Endodermal cell (in vitro differentiated cells): ENCODE measurements around the gene TRIM9. TPM values are rescaled to one million over a fixed set of nuclear protein-coding genes. Genes with fewer than 3 reads are reported as not detected.

Source experiments
- DNase-seq: peaks from one replicate; pipeline ENCODE4 v3.0.0-alpha.2; 2017
- H3K27ac ChIP-seq: 2 replicates; pipeline ENCODE4 v1.5.1; 2013; ENCODE audit warnings: mild to moderate bottlenecking, low read depth, low read length, moderate library complexity
- H3K27me3 ChIP-seq: 2 replicates; pipeline ENCODE4 v1.6.1; 2013; ENCODE audit warnings: mild to moderate bottlenecking, low read length, moderate library complexity; ENCODE audit not compliant: insufficient read depth, control insufficient read depth, poor library complexity, severe bottlenecking
- H3K36me3 ChIP-seq: 2 replicates; pipeline ENCODE4 v1.7.0; 2013; ENCODE audit warnings: mild to moderate bottlenecking, low read length, moderate library complexity; ENCODE audit not compliant: control insufficient read depth, insufficient read depth
- H3K4me1 ChIP-seq: one replicate; pipeline ENCODE4 v1.7.0; 2013; ENCODE audit warnings: low read length; ENCODE audit not compliant: control insufficient read depth, insufficient read depth
- H3K4me3 ChIP-seq: 2 replicates; pipeline ENCODE4 v1.5.1; 2013; ENCODE audit warnings: mild to moderate bottlenecking, low read length, moderate library complexity
- H3K9ac ChIP-seq: 2 replicates; pipeline ENCODE4 v1.6.1; 2013; ENCODE audit warnings: mild to moderate bottlenecking, low read length, moderate library complexity; ENCODE audit not compliant: poor library complexity, severe bottlenecking; ENCODE audit errors: extremely low read depth
- H3K9me3 ChIP-seq: 2 replicates; pipeline ENCODE4 v1.6.1; 2013; ENCODE audit warnings: mild to moderate bottlenecking, low read length, moderate library complexity; ENCODE audit not compliant: control insufficient read depth
- H3K27ac Mint-ChIP-seq: 2 replicates; pipeline ENCODE4 v1.8.0; 2020; ENCODE audit warnings: mixed read lengths
- H3K27me3 Mint-ChIP-seq: 2 replicates; pipeline ENCODE4 v1.8.0; 2021; ENCODE audit warnings: mild to moderate bottlenecking, mixed read lengths; ENCODE audit not compliant: insufficient read depth
- H3K36me3 Mint-ChIP-seq: 2 replicates; pipeline ENCODE4 v1.8.0; 2020; ENCODE audit warnings: low read depth, mixed read lengths
- H3K4me1 Mint-ChIP-seq: 2 replicates; pipeline ENCODE4 v1.8.0; 2020; ENCODE audit warnings: mixed read lengths
- H3K4me3 Mint-ChIP-seq: 2 replicates; pipeline ENCODE4 v1.8.0; 2020; ENCODE audit warnings: mild to moderate bottlenecking, moderate library complexity, mixed read lengths
- H3K9me3 Mint-ChIP-seq: 2 replicates; pipeline ENCODE4 v1.8.0; 2020; ENCODE audit warnings: mild to moderate bottlenecking, mixed read lengths
- CTCF ChIP-seq: fragments of 200-600 bp; sonication (generic); conservative IDR thresholded peaks from 2 replicates; pipeline ENCODE4 v1.5.0; 2021; ENCODE audit warnings: antibody characterized with exemption, mild to moderate bottlenecking
- WGBS, 2 experiments: methylation state at CpG; one replicate each; pipeline versions ENCODE4 v1.1.5 to v1.1.7; 2013; ENCODE audit warnings: missing lambda C conversion rate in 2 of 2, mixed read lengths in 1 of 2; ENCODE audit not compliant: insufficient coverage in 1 of 2, insufficient read length in 1 of 2; 5-methylcytosine and 5-hydroxymethylcytosine counted together
- total RNA-seq, 2 donors: library from RNA; stranded (reverse); fragmentation: NEBNext Ultra II Directional in 1 of 2; extraction: Animal tissue kit (Norgen Biotek cat#: 25700) in 1 of 2; gene quantifications; 2 replicates in 1 of 2; 3 replicates in 1 of 2; pipeline ENCODE4 v1.2.1, GENCODE V29; 2021

Gene TRIM9
- total RNA-seq, 2 donors from 2014 or later: 0.81 to 0.82 TPM

DNA sequence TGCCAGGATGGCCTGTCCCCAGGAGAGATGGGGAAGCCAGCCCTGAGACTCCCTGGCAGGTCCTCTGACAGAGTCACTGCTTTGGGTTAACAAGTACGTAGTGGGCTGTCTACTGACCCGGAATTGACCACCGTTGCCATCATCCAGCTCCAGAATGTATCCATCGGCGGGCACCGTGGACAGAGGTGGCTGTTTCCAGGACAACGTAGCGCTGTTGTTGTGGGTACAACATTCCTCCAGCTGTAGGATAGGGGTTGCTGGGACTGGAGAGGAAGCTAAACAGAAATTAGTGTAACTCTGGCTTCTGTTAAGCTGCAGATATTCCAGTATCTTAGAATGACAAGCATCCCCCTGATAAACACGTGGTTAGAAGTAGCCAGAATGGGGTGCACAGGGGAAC is 94.3 kb downstream of the TRIM9 start:
- no peak for DNase-seq
- Histone ChIP-seq H3K4me3 (no peak overlapping the region), H3K27ac (no peak overlapping the region), H3K9ac (no peak overlapping the region), H3K9me3 (no peaks in the 10 kb centered on the region), H3K27me3 (no peaks in the 10 kb centered on the region), H3K36me3 (no peaks in the 10 kb centered on the region), H3K4me1 (no peaks in the 10 kb centered on the region)
- no peaks in the 10 kb centered on the region for H3K27me3 Mint-ChIP-seq
- no peak for TF ChIP-seq CTCF
- no peaks in the 10 kb centered on the region for H3K9me3 Mint-ChIP-seq
- no peak overlapping the region for H3K4me3 Mint-ChIP-seq
- 93 to 100% methylated on average over 4 to 9 of the region's 9 CpGs for WGBS, 2 experiments
- H3K27ac Mint-ChIP-seq: no peak overlapping the region
- H3K36me3 Mint-ChIP-seq: no peaks in the 10 kb centered on the region
- H3K4me1 Mint-ChIP-seq: peaks cover 2% of the 10 kb centered on the region

DNA sequence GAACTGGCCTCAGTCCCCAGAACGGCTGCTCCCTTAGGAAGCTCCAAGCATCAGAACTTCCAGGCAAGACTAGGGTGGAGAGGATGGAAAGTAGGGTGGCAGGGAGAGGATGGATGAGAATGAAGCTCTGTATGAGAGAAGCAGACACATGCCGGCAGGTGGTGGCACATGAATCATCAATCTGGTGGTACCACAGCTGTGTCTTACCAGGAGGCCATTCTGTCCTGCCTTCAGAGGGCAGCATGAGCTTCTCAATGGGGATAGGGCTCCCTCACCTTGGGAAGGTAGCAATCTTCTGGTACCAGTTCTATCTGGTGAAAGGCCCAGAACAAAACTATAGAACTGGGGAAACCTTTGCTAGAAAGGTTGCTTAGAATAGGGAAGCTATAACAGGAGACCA is 95.2 kb downstream of the TRIM9 start:
- peak; percentile 18 for TF ChIP-seq CTCF
- Mint-ChIP-seq H3K9me3 (no peaks in the 10 kb centered on the region), H3K36me3 (no peaks in the 10 kb centered on the region), H3K4me1 (peaks cover 2% of the 10 kb centered on the region), H3K4me3 (no peak overlapping the region), H3K27me3 (no peaks in the 10 kb centered on the region), H3K27ac (no peak overlapping the region)
- H3K27me3 ChIP-seq: no peaks in the 10 kb centered on the region
- 94 to 100% methylated on average over 2 of the region's 2 CpGs for WGBS, 2 experiments
- H3K9me3 ChIP-seq: no peaks in the 10 kb centered on the region
- no peak overlapping the region for H3K4me3 ChIP-seq
- H3K36me3 ChIP-seq: no peaks in the 10 kb centered on the region
- H3K4me1 ChIP-seq: no peaks in the 10 kb centered on the region
- no peak overlapping the region for H3K27ac ChIP-seq
- H3K9ac ChIP-seq: no peak overlapping the region
- DNase-seq: no peak

DNA sequence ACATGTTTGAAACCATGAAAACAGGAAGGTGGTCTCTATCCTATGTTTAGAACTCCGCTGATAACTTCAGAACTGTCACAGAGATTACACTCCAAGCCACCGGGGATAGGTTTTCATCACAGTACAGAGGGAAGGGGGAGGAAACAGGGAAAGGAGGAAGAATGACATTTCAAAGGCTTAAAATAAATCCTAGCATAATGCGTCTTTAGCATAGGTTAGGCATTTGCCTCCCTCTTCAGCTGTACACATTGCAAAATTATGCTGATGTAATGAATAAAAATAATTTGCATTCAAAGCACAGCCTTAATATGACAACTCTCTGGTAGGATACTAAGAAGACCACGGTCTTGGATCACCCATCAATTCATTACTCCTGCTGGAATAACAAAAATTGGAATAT is 96.3 kb downstream of the TRIM9 start:
- Histone ChIP-seq H3K4me3 (no peak overlapping the region), H3K4me1 (no peaks in the 10 kb centered on the region), H3K27me3 (no peaks in the 10 kb centered on the region), H3K36me3 (no peaks in the 10 kb centered on the region), H3K9me3 (no peaks in the 10 kb centered on the region), H3K9ac (no peak overlapping the region), H3K27ac (no peak overlapping the region)
- Mint-ChIP-seq H3K4me1 (peaks cover 2% of the 10 kb centered on the region), H3K27me3 (no peaks in the 10 kb centered on the region), H3K4me3 (no peak overlapping the region), H3K27ac (no peak overlapping the region), H3K9me3 (no peaks in the 10 kb centered on the region), H3K36me3 (no peaks in the 10 kb centered on the region)
- no peak for TF ChIP-seq CTCF
- WGBS, 2 experiments: 83 to 94% methylated on average over 3 to 4 of the region's 4 CpGs
- DNase-seq: no peak
